GM10248 (cell line): Measurements from ENCODE around the gene RPP30.

Experiments used
- CTCF ChIA-PET: fragments of 300-600 bp; sonication (Branson Sonifier 250); formaldehyde crosslinking; extraction: SDS; loops from one replicate; lab custom pipeline; 2021; ENCODE audit warnings: antibody characterized with exemption; lab: Yijun Ruan, JAX
- POLR2A ChIA-PET: fragments of 350-650 bp; sonication (Branson Sonifier 250); formaldehyde crosslinking; extraction: SDS; loops from one replicate; lab custom pipeline; 2020; ENCODE audit warnings: antibody characterized with exemption; lab: Yijun Ruan, JAX
- DNase-seq: peaks from one replicate; pipeline ENCODE4 v3.0.0; 2012; ENCODE audit errors: extremely low spot score
- TF ChIP-seq, protein P1 (sequence below): IDR thresholded peaks from 2 replicates; pipeline ENCODE4 v1.5.1; 2012; ENCODE audit warnings: mild to moderate bottlenecking, low read depth; ENCODE audit errors: extremely low read depth, missing control alignments, control extremely low read depth

RPP30 gene

DNA sequence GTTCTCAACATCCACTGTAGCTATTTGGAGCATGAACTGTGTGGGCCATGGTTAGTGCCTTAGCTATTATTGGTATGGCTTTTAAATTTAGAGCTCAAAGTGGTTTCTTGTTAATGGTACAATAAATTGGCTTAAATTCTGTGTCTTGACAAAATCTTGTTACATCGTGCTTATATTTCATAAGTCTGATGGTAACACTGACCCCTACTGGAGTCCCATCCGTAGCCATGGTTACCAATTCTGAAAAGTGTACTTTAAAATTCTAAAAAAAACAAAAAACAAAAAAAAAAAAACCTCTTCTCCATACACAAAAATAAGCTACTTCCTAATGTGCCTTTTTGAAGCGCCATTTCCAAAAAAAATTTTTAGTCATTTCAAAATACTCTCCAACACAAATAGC is 6.4 kb upstream of the RPP30 start:
- no peak for DNase-seq
- ChIA-PET CTCF (interaction anchor here (1.2 to 2.5 kb wide), 7 partner anchors 8 to 118 kb away, joined by 3 to 11 read pairs (median 6); partner anchors contain the start of gene HTR7), POLR2A (interaction anchor here (0.6 kb wide), 1 partner anchor 454 kb away, joined by 4 read pairs; no protein-coding TSS in a partner anchor)
- TF ChIP-seq, protein P1, sequence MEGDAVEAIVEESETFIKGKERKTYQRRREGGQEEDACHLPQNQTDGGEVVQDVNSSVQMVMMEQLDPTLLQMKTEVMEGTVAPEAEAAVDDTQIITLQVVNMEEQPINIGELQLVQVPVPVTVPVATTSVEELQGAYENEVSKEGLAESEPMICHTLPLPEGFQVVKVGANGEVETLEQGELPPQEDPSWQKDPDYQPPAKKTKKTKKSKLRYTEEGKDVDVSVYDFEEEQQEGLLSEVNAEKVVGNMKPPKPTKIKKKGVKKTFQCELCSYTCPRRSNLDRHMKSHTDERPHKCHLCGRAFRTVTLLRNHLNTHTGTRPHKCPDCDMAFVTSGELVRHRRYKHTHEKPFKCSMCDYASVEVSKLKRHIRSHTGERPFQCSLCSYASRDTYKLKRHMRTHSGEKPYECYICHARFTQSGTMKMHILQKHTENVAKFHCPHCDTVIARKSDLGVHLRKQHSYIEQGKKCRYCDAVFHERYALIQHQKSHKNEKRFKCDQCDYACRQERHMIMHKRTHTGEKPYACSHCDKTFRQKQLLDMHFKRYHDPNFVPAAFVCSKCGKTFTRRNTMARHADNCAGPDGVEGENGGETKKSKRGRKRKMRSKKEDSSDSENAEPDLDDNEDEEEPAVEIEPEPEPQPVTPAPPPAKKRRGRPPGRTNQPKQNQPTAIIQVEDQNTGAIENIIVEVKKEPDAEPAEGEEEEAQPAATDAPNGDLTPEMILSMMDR: peak; percentile 8

DNA sequence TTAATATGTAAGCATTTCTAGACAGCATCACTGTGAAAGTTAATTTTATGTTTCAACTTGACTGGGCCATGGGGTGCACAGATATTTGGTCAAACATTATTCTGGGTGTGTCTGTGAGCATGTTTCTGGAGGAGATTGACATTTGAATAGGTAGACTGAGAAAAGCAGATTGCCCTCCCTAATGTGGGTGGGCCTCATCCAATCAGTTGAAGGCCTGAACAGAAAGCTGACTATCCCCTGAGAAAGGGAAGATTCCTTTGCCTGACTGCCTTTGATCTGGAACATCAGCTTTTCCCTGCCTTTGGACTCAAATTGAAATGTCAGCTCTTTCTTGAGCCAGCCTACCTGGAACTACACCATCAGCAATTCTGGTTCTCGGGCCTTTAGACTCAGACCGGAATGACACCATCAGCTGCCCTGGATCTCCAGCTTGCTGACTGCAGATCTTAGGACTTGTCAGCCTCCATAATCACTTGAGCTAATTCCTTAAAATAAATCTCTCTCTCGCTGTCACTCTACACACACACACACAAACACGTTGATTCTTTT is 5.7 kb upstream of the RPP30 start:
- no peak for DNase-seq
- ChIA-PET POLR2A (interaction anchor here (0.6 kb wide), 1 partner anchor 453 kb away, joined by 4 read pairs; no protein-coding TSS in a partner anchor), CTCF (interaction anchor here (0.9 to 2.5 kb wide), 8 partner anchors 9 to 116 kb away, joined by 3 to 11 read pairs (median 6); partner anchors contain the start of gene HTR7)
- TF ChIP-seq, protein P1: no peak

DNA sequence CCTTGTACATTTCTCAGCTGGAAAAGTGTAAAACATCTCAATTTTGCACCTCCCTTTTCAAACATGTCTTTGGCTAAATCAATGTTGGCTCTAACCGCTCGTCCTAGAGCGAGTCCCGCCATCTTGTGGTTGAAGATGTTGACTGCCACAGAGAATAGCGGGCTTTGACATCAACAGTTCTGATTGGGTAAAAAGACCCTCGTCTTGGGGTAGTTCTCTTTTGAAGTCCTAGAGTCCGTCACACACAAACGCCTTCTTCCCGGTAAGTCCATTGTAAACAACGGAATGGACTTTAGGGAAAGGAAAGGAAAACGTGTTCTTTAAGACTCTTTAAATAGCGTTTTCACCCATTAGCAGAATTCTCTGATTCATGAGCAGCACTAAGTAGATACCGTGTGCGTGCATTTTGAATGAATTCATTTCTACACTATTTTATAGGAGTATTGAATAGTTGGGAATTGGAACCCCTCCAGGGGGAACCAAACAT is 452 bp upstream of the RPP30 start:
- TF ChIP-seq, protein P1: peak; percentile 48
- DNase-seq: peak; percentile 54
- ChIA-PET CTCF (interaction anchor here (1.0 to 1.5 kb wide), 11 partner anchors 8 to 378 kb away, joined by 3 to 7 read pairs (median 4); no protein-coding TSS in a partner anchor), POLR2A (interaction anchor here (0.5 kb wide), 1 partner anchor 9 kb away, joined by 3 read pairs; no protein-coding TSS in a partner anchor)

DNA sequence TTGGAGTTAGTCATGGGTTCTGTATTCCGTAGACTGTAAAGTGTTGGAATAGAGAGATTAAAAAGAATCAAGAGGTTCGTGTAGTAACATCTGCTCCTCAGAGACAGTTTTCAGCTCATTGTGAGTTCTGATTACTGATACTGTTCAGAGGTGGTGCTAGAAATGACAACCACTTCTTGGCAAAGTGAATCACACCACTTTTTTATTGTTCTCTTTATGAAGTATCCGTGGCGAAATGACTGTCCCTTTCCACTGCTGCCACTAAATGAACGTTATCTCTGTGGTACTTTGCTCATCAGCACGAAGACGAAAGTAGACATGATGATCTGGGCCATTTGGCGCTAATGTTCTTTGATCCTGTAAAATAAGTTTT is 860 bp downstream of the RPP30 start:
- POLR2A ChIA-PET: no interaction called here
- CTCF ChIA-PET: interaction anchor here (1.0 to 1.5 kb wide), 6 partner anchors 9 to 134 kb away, joined by 3 to 5 read pairs (median 3); no protein-coding TSS in a partner anchor
- no peak for DNase-seq
- TF ChIP-seq, protein P1: no peak

DNA sequence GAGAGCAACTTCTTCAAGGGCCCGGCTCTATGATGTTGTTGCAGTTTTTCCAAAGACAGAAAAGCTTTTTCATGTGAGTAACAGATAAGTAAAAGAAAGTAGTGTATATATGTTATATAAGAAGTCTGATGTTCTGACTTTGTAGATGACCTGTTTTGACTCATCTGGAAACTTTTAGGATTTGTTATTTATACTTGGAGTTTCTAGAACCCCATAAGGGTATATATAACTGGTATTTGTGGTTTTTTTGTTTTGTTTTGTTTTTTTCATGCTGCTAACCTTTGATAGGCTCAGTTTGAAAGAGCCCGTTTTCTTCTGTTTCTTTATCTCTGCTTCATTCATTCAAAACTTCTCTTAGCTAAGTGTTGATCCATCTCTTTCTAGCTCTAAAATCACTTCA is 7.3 kb downstream of the RPP30 start:
- CTCF ChIA-PET: interaction anchor here (0.8 to 3.0 kb wide), 26 partner anchors 9 to 917 kb away, joined by 3 to 28 read pairs (median 4); partner anchors contain the start of gene PPP1R3C
- no peak for DNase-seq
- POLR2A ChIA-PET: no interaction called here
- TF ChIP-seq, protein P1: no peak

DNA sequence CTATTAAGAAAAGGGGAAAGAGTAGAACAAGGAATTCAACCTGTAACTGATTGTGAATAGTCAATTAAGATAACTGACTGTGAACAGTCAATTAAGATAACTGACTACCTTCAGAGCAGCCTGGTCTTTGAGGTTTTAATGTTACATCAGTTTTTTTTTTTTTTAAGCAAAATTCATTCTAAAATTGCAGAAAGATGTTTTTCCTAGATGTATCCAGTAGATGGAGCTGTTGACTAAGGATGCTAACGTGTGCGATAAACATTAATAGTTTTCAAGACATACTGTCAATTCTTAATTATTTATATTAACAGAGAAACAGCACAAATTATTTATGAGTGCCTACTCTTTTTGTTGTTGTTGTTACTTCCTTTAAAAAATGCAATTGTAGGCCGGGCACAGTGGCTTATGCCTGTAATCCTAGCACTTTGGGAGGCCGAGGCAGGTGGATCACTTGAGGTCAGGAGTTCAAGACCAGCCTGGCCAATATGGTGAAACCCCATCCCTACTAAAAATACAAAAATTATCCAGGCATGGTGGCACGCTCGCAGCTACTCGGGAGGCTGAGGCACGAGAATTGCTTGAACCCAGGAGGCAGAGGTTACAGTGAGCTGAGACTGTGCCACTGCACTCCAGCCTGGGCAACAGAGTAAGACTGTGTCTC is 8.4 kb downstream of the RPP30 start:
- CTCF ChIA-PET: interaction anchor here (0.8 to 3.0 kb wide), 27 partner anchors 9 to 916 kb away, joined by 3 to 28 read pairs (median 4); partner anchors contain the start of genes PPP1R3C and RPP30
- peak; percentile 32 for DNase-seq
- TF ChIP-seq, protein P1: peak; percentile 55
- POLR2A ChIA-PET: interaction anchor here (0.6 kb wide), 1 partner anchor 9 kb away, joined by 3 read pairs; no protein-coding TSS in a partner anchor
